Gastrocnemius medialis (tissue), 4 donors: ENCODE measurements around the gene APC2. TPM values are rescaled to one million over a fixed set of nuclear protein-coding genes. Genes with fewer than 3 reads are reported as not detected.

Source experiments
- ATAC-seq, 2 donors: fragments of 150-250 bp; one replicate each; pipeline ENCODE4 v1.9.1; 2016
- DNase-seq, 2 donors: peaks; one replicate each; pipeline ENCODE4 v3.0.0-alpha.2; 2019
- H3K27ac ChIP-seq, 4 donors: fragments of 200-600 bp; sonication (generic); 1 replicate in 1 of 4; 2 replicates in 3 of 4; pipeline ENCODE4 v1.5.1; 2016 to 2018; ENCODE audit warnings: mild to moderate bottlenecking in 2 of 4, moderate library complexity in 1 of 4
- H3K27me3 ChIP-seq, 3 donors: fragments of 200-600 bp; sonication (generic) in 2 of 3; 1 replicate in 1 of 3; 2 replicates in 2 of 3; pipeline versions ENCODE4 v1.5.1 to v1.6.0; 2016 to 2019; ENCODE audit warnings: mild to moderate bottlenecking in 1 of 3, moderate library complexity in 1 of 3
- H3K36me3 ChIP-seq, 2 donors: fragments of 200-600 bp; sonication (generic) in 1 of 2; one replicate each; pipeline ENCODE4 v1.5.1; 2017 to 2018
- H3K4me1 ChIP-seq, 2 donors: fragments of 200-600 bp; sonication (generic) in 1 of 2; one replicate each; pipeline ENCODE4 v1.5.1; 2016 to 2017; ENCODE audit warnings: mild to moderate bottlenecking in 2 of 2
- H3K4me3 ChIP-seq, 4 donors: fragments of 200-600 bp; sonication (generic) in 3 of 4; 1 replicate in 1 of 4; 2 replicates in 3 of 4; pipeline ENCODE4 v1.5.1; 2016 to 2019; ENCODE audit warnings: mild to moderate bottlenecking in 2 of 4
- H3K9me3 ChIP-seq, 3 donors: fragments of 200-600 bp; sonication (generic) in 2 of 3; 1 replicate in 1 of 3; 2 replicates in 2 of 3; pipeline ENCODE4 v1.5.1; 2016 to 2019
- CTCF ChIP-seq, 5 experiments: fragments of 450-650 bp in 3 of 5; fragments of 200-600 bp in 2 of 5; sonication (generic) in 2 of 5; IDR thresholded peaks in 4 of 5; conservative IDR thresholded peaks in 1 of 5; 1 replicate in 4 of 5; 2 replicates in 1 of 5; pipeline ENCODE4 v1.5.1; 2016 to 2019; ENCODE audit warnings: antibody characterized with exemption in 5 of 5, mild to moderate bottlenecking in 3 of 5, moderate library complexity in 3 of 5
- POLR2A ChIP-seq, 2 donors: fragments of 450-650 bp; IDR thresholded peaks; one replicate each; pipeline ENCODE4 v1.6.1; 2017; ENCODE audit warnings: antibody characterized with exemption in 2 of 2, mild to moderate bottlenecking in 2 of 2, moderate library complexity in 2 of 2
- in situ Hi-C, 4 donors: fragments of 200-750 bp; cut with MboI; loops; one replicate each; pipeline versions ENCODE4 v1.15.0 to v1.8.0; 2017; ENCODE audit warnings: low sequenced_read_pairs in 4 of 4
- intact Hi-C: fragments of 100-400 bp; cut with DNase I; formaldehyde crosslinking; loops from one replicate; pipeline ENCODE4 v1.15.1; 2023; ENCODE audit warnings: low total_unique reads
- total RNA-seq, 4 donors: library from RNA; depleted of rRNA; stranded (reverse); fragments of >200 nt; gene quantifications; one replicate each; pipeline versions ENCODE4 v1.1.0 to v1.2.3, GENCODE V29; 2016

APC2 gene
- total RNA-seq, 4 donors from 2014 or later = 0.04 TPM; not detected in 3

- peaks cover 4 to 15% of the 10 kb centered on the region in 2 donors for H3K4me1 ChIP-seq
- TF ChIP-seq POLR2A (IDR thresholded peaks at IDR 0.05) = no peak
- peak; percentile 54 to 87 (median 72) for TF ChIP-seq CTCF (IDR thresholded peaks at IDR 0.05 in 4 of 5, conservative IDR thresholded peaks at IDR 0.05 in 1 of 5)
- DNase-seq (peak in 1 of 2 donors; percentile 41), ATAC-seq (no peak)
- no peaks in the 10 kb centered on the region for H3K36me3 ChIP-seq
- peak overlapping the region; percentile 15 to 32 (median 28) for H3K4me3 ChIP-seq
- intact Hi-C loops = no loop called here
- H3K9me3 ChIP-seq = no peaks in the 10 kb centered on the region
- in situ Hi-C loops = no loop called here
- H3K27me3 ChIP-seq = peaks cover 0 to 11% (median 5%) of the 10 kb centered on the region in 3 donors
- no peak overlapping the region for H3K27ac ChIP-seq
Observed at GRCh38 chr19:1503089-1503924, 53.4 kb downstream of the APC2 start.

GRCh38 chr19:1503925-1504773 is 54.2 kb downstream of the APC2 start:
- no peak overlapping the region for H3K4me3 ChIP-seq
- ATAC-seq = no peak

GRCh38 chr19:1505012-1505411 is 55.1 kb downstream of the APC2 start:
- peaks cover 4 to 15% of the 10 kb centered on the region in 2 donors for H3K4me1 ChIP-seq
- H3K36me3 ChIP-seq = no peaks in the 10 kb centered on the region
- ATAC-seq (no peak), DNase-seq (no peak)
- intact Hi-C loops = no loop called here
- H3K4me3 ChIP-seq = no peak overlapping the region
- in situ Hi-C loops = no loop called here
- H3K27me3 ChIP-seq = peaks cover 0 to 11% (median 5%) of the 10 kb centered on the region in 3 donors
- TF ChIP-seq CTCF (IDR thresholded peaks at IDR 0.05 in 4 of 5, conservative IDR thresholded peaks at IDR 0.05 in 1 of 5) (no peak), POLR2A (IDR thresholded peaks at IDR 0.05) (no peak)
- no peak overlapping the region for H3K27ac ChIP-seq
- no peaks in the 10 kb centered on the region for H3K9me3 ChIP-seq

More at GRCh38 chr19:1503925-1504773, 54.2 kb downstream of the APC2 start:
- TF ChIP-seq POLR2A (IDR thresholded peaks at IDR 0.05) = no peak
- TF ChIP-seq CTCF (IDR thresholded peaks at IDR 0.05 in 4 of 5, conservative IDR thresholded peaks at IDR 0.05 in 1 of 5) = no peak
- Histone ChIP-seq H3K27me3 (peaks cover 0 to 11% (median 5%) of the 10 kb centered on the region in 3 donors), H3K27ac (no peak overlapping the region), H3K9me3 (no peaks in the 10 kb centered on the region), H3K36me3 (no peaks in the 10 kb centered on the region), H3K4me1 (peaks cover 4 to 15% of the 10 kb centered on the region in 2 donors)
- in situ Hi-C loops = no loop called here
- intact Hi-C loops = no loop called here
- no peak for DNase-seq

- Histone ChIP-seq H3K9me3 (no peaks in the 10 kb centered on the region), H3K36me3 (no peaks in the 10 kb centered on the region), H3K4me1 (peaks cover 4 to 19% of the 10 kb centered on the region in 2 donors), H3K4me3 (no peak overlapping the region), H3K27me3 (peaks cover 0 to 8% (median 5%) of the 10 kb centered on the region in 3 donors), H3K27ac (peak overlapping the region in 2 of 4 donors; percentile 94 to 99)
- DNase-seq (no peak), ATAC-seq (no peak)
- TF ChIP-seq CTCF (IDR thresholded peaks at IDR 0.05 in 4 of 5, conservative IDR thresholded peaks at IDR 0.05 in 1 of 5) = no peak
- TF ChIP-seq POLR2A (IDR thresholded peaks at IDR 0.05) = no peak
- in situ Hi-C loops = no loop called here
- intact Hi-C loops = no loop called here
Observed at GRCh38 chr19:1505991-1506881, 56.3 kb downstream of the APC2 start.
